ENCODE measurements around the gene SLC25A39. TPM values are rescaled to one million over a fixed set of nuclear protein-coding genes. Genes with fewer than 3 reads are reported as not detected.

Gene SLC25A39
- total RNA-seq, 6 experiments from 2014 or later: 94.8 to 116 (median 108) TPM

GRCh38 chr17:44314524-44314868 is 10.1 kb downstream of the SLC25A39 start:
- Mint-ChIP-seq H3K4me3 (no peak overlapping the region), H3K36me3 (ENCODE audit: low read depth) (peaks cover 5% of the 10 kb centered on the region; the same call in 1 of the 2 replicates), H3K27me3 (ENCODE audit: insufficient read depth) (peaks cover 47% of the 10 kb centered on the region), H3K27ac (no peak overlapping the region), H3K4me1 (ENCODE audit: low read depth) (no peaks in the 10 kb centered on the region), H3K9me3 (no peaks in the 10 kb centered on the region)
- TF ChIP-seq, protein P1, sequence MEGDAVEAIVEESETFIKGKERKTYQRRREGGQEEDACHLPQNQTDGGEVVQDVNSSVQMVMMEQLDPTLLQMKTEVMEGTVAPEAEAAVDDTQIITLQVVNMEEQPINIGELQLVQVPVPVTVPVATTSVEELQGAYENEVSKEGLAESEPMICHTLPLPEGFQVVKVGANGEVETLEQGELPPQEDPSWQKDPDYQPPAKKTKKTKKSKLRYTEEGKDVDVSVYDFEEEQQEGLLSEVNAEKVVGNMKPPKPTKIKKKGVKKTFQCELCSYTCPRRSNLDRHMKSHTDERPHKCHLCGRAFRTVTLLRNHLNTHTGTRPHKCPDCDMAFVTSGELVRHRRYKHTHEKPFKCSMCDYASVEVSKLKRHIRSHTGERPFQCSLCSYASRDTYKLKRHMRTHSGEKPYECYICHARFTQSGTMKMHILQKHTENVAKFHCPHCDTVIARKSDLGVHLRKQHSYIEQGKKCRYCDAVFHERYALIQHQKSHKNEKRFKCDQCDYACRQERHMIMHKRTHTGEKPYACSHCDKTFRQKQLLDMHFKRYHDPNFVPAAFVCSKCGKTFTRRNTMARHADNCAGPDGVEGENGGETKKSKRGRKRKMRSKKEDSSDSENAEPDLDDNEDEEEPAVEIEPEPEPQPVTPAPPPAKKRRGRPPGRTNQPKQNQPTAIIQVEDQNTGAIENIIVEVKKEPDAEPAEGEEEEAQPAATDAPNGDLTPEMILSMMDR (IDR thresholded peaks at IDR 0.05): no peak
- DNase-seq: no peak

DNA sequence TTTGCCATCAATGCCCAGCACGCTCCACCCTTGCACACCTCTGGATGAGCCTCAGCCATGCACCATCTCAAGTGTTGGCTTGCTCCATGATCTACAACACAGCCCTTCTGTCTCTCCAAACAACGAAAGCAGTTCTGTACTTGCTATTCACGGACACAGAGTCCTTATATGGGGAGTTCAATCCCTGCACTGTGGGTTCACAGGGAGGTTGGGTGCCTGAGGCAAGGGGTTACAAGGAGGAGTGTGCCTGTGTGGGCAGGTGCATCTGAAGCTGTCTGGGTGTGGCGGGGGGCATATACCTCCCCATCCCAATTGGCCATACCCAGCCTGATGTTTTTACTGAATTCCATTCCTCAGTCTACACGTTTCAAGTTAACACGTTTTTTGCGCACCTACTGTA is 10.6 kb downstream of the SLC25A39 start:
- Mint-ChIP-seq H3K4me1 (ENCODE audit: low read depth) (no peaks in the 10 kb centered on the region), H3K36me3 (ENCODE audit: low read depth) (no peaks in the 10 kb centered on the region), H3K9me3 (no peaks in the 10 kb centered on the region), H3K27me3 (ENCODE audit: insufficient read depth) (peaks cover 50% of the 10 kb centered on the region), H3K4me3 (no peak overlapping the region), H3K27ac (no peak overlapping the region)
- TF ChIP-seq, protein P1 (IDR thresholded peaks at IDR 0.05): no peak
- DNase-seq: no peak

- Mint-ChIP-seq H3K27me3 (ENCODE audit: insufficient read depth) (peaks cover 47% of the 10 kb centered on the region), H3K4me1 (ENCODE audit: low read depth) (no peaks in the 10 kb centered on the region)
These were observed 12.1 kb downstream of the SLC25A39 start for GRCh38 chr17:44312396-44313104.

GRCh38 chr17:44311562-44312181 is 13.0 kb downstream of the SLC25A39 start:
- Mint-ChIP-seq H3K27me3 (ENCODE audit: insufficient read depth) (peaks cover 49% of the 10 kb centered on the region), H3K27ac (no peak overlapping the region), H3K36me3 (ENCODE audit: low read depth) (no peaks in the 10 kb centered on the region), H3K9me3 (no peaks in the 10 kb centered on the region), H3K4me1 (ENCODE audit: low read depth) (no peaks in the 10 kb centered on the region), H3K4me3 (no peak overlapping the region)
- TF ChIP-seq, protein P1 (IDR thresholded peaks at IDR 0.05): no peak
- DNase-seq: no peak

More at GRCh38 chr17:44312396-44313104, 12.1 kb downstream of the SLC25A39 start:
- no peaks in the 10 kb centered on the region for H3K36me3 Mint-ChIP-seq (ENCODE audit: low read depth)
- TF ChIP-seq, protein P1 (IDR thresholded peaks at IDR 0.05): no peak
- no peak overlapping the region for H3K27ac Mint-ChIP-seq
- no peaks in the 10 kb centered on the region for H3K9me3 Mint-ChIP-seq
- no peak for DNase-seq
- no peak overlapping the region for H3K4me3 Mint-ChIP-seq

DNA sequence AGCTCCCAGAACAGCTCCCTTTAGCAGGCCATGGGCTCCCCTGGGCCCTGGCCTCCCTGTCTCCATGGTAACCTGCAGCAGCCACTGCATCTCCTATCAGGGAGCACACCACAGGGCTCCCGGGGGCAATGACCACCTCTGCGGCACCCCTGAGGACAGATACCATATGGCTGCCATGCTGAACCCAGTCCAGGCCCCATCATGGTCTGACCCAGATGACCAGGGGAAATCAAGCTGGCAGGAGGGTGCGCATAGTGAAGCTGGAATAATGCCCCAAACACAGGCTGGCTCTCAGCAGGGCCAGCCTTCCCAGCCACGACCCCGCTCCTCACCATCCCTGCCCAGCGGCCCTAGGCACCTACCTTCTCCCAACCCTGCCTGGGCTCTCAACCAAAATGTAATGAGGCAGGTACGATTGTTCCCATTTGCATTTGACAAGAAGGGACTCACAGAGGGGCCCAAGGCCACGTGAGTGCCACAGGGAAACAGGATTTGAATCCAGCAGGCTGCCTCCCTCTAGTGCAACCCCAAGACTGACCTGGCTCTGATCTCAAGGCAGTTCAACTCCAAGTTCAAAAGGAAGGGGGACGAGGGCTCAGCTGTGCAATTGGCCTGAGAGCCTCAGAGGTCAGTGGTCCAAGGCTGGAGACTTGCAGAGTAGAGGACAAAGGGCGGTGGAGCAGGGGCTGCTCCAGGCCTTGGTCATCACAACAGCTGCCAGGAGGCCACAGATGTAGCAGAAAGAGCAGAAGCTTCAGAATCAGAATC is 13.8 kb downstream of the SLC25A39 start:
- Mint-ChIP-seq H3K27me3 (ENCODE audit: insufficient read depth) (peaks cover 49% of the 10 kb centered on the region), H3K4me1 (ENCODE audit: low read depth) (no peaks in the 10 kb centered on the region), H3K36me3 (ENCODE audit: low read depth) (no peaks in the 10 kb centered on the region), H3K9me3 (no peaks in the 10 kb centered on the region), H3K4me3 (no peak overlapping the region), H3K27ac (no peak overlapping the region)
- DNase-seq: no peak
- TF ChIP-seq, protein P1 (IDR thresholded peaks at IDR 0.05): no peak

Data from HFFc6 (cell line).